OCI-M2 (cell line): ENCODE results near the gene KANSL3.
"Not testable (repeated sequence)": the region's sequence is repeated elsewhere in the genome, so short reads cannot be mapped to it uniquely, and the experiment has no call there.

ENCODE experiments used
- DNase-seq: peaks from one replicate; lab custom pipeline; 2025; ENCODE audit not compliant: unreplicated experiment; lab: John Stamatoyannopoulos, UW

KANSL3 gene

GRCh38 chr2:96638144-96639121, at the start of gene KANSL3:
Gene KANSL3 (minus strand): TSS chr2:96638312. CDS start chr2:96637135, 1,177 bp downstream.
- peak; percentile 63 for DNase-seq

- no peak for DNase-seq
These were observed 49.2 kb upstream of the KANSL3 start for GRCh38 chr2:96687266-96687665.

GRCh38 chr2:96685577-96686459, 47.7 kb upstream of the KANSL3 start:
- no peak for DNase-seq

GRCh38 chr2:96684883-96685576, 46.9 kb upstream of the KANSL3 start:
- DNase-seq, result no peak

GRCh38 chr2:96683972-96684820, 46.1 kb upstream of the KANSL3 start:
- DNase-seq, result no peak

GRCh38 chr2:96683307-96683706, 45.2 kb upstream of the KANSL3 start:
- DNase-seq, result no peak

- DNase-seq, result no peak
These were observed 43.4 kb upstream of the KANSL3 start for GRCh38 chr2:96681540-96681939.

GRCh38 chr2:96680561-96681141, 42.5 kb upstream of the KANSL3 start:
- DNase-seq, result no peak

- DNase-seq, result no peak
These were observed 41.7 kb upstream of the KANSL3 start for GRCh38 chr2:96679848-96680247.

- no peak for DNase-seq
These were observed 31.6 kb upstream of the KANSL3 start for GRCh38 chr2:96669539-96670215.

- no peak for DNase-seq
These were observed 30.7 kb upstream of the KANSL3 start for GRCh38 chr2:96668771-96669170.

GRCh38 chr2:96665717-96666116, 27.6 kb upstream of the KANSL3 start:
- not testable (repeated sequence) for DNase-seq

- no peak for DNase-seq
These were observed 27.0 kb upstream of the KANSL3 start for GRCh38 chr2:96665083-96665569.

- no peak for DNase-seq
These were observed 26.3 kb upstream of the KANSL3 start for GRCh38 chr2:96664366-96664925.

GRCh38 chr2:96663829-96664228, 25.7 kb upstream of the KANSL3 start:
- no peak for DNase-seq

GRCh38 chr2:96663177-96663576, 25.1 kb upstream of the KANSL3 start:
- no peak for DNase-seq

GRCh38 chr2:96662360-96662759, 24.2 kb upstream of the KANSL3 start:
- no peak for DNase-seq

- no peak for DNase-seq
These were observed 23.2 kb upstream of the KANSL3 start for GRCh38 chr2:96661324-96661723.

- DNase-seq, result no peak
These were observed 18.4 kb upstream of the KANSL3 start for GRCh38 chr2:96656540-96656939.
